Activated CD4-positive, alpha-beta T cell treated with anti-CD3 and anti-CD28 coated beads, Interleukin-2, amount 50 U/mL, for 1 hour (primary cell): ENCODE data around the gene ZMPSTE24.
A peak's percentile ranks its signal among the peaks of the same experiment; 100 is the strongest.
"Not testable (repeated sequence)": the region's sequence is repeated elsewhere in the genome, so short reads cannot be mapped to it uniquely, and the experiment has no call there.

ENCODE experiments used
- DNase-seq: peaks from one replicate; pipeline ENCODE4 v3.0.0-alpha.2; 2020

The ZMPSTE24 gene

GRCh38 chr1:40257688-40258444 is at the start of gene ZMPSTE24:
ZMPSTE24 (plus strand) TSS chr1:40258236; CDS start chr1:40258272, 36 bp downstream.
- DNase-seq: peak; percentile 94

GRCh38 chr1:40210511-40211204 is 47.4 kb upstream of the ZMPSTE24 start:
- DNase-seq: no peak

GRCh38 chr1:40218333-40218732 is 39.7 kb upstream of the ZMPSTE24 start:
- no peak for DNase-seq

DNA sequence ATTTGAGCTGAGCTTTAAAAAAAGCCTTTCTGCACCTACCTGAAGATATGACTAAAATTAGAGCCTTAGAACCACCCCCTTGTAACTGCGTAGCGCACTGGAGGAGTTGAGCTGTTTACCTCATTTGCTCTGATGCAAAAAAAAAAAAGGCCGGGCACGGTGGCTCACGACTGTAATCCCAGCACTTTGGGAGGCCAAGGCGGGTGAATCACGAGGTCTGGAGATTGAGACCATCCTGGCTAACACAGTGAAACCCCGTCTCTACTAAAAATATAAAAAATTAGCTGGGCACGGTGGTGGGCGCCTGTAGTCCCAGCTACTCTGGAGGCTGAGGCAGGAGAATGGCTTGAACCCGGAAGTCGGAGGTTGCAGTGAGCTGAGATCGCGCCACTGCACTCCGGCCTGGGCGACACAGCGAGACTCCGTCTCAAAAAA is 36.5 kb upstream of the ZMPSTE24 start:
- DNase-seq: not testable (repeated sequence)

DNA sequence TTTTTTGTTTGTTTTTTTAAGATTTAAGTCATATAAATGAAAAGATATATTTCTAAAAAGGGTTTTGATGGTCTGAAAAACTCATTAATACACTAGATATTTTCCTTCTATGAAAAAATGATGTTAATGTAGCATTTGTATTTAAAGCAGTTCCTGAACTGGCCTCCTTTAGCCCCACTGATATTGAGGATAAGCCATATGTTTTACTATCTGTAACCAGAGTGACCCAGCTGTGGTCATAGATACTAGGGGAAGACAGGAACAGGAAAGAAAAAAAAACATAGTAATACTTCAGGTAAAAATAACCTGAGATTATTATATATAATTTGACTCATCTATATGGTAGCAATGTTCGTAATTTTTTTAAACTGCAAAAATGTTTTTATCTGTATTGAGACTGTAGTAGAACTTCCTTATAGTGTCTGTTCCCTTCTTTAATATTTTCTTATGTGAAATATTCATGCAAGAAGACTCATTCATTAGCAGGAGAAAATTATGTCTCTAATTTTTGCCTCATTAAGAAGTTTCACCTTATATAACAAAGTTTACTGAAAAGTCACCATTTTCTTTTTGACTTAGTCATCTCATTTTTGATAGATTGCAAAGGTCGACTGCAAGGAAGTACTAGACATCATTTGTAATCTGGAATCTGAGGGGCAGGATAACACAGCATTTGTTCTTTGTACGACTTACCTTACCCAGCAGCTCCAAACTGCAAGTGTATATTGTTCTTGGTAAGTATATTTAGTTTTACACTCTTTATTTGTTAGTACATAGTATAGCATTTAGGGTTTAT is 35.9 kb upstream of the ZMPSTE24 start:
- DNase-seq: no peak

- no peak for DNase-seq
Measured at GRCh38 chr1:40224040-40224439, 34.0 kb upstream of the ZMPSTE24 start.

GRCh38 chr1:40226192-40226591 is 31.8 kb upstream of the ZMPSTE24 start:
- no peak for DNase-seq

DNA sequence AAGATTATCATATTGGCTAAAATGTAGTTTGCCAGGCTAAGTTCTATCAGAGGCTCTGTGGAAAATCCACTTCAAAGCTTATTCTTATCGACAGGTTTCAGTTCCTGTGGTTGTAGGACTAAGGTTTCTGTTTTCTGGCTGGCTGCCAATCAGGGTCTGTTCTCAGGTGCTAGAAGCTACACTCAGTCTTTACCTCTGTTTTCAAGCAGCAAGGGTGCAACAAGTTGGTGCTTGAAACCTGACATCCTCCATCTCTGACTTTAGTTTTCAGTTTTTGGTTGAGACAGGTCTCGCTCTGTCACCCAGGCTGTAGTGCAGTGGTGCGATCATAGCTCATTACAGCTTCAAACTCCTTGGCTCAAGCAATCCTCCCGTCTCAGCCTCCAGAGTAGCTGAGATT is 25.6 kb upstream of the ZMPSTE24 start:
- peak; percentile 46 for DNase-seq

DNA sequence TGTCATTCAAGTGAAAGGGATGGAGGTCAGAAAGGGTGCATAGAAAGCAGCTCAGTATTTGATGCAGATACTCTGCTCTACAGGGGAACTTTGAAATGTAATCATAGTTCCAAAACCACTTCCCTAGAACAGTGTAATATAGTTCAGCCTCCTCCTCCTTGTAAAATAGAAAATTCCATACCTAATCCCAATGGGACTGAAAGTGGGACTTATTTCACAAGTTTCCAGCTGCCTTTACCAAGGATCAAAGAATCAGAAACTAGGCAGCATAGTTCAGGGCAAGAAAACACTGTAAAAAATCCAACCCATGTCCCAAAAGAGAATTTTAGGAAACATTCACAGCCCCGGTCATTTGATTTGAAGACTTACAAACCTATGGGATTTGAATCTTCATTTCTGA is 18.4 kb upstream of the ZMPSTE24 start:
- DNase-seq: no peak

GRCh38 chr1:40240390-40240789 is 17.6 kb upstream of the ZMPSTE24 start:
- no peak for DNase-seq

- DNase-seq: no peak
Measured at GRCh38 chr1:40241362-40241761, 16.7 kb upstream of the ZMPSTE24 start.

DNA sequence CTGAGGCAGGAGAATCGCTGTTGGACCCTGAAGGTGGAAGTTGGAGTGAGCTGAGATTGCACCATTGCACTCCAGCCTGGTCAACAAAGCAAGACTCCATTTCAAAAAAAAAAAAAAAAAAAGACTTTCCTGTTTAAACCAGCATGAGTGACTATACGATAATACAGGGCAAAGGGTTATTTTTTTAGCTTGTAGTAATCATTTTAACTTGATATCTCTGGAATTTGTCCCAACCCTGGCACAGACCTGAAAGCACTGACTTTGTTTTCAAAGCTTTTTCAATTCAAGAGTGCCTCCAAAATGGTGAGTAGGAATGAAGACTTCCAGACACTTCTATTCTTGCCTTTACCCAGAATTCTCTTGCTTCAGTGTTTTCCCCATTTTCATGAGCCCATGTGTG is 14.7 kb upstream of the ZMPSTE24 start:
- DNase-seq: no peak

GRCh38 chr1:40244138-40244744 is 13.8 kb upstream of the ZMPSTE24 start:
- DNase-seq: no peak

DNA sequence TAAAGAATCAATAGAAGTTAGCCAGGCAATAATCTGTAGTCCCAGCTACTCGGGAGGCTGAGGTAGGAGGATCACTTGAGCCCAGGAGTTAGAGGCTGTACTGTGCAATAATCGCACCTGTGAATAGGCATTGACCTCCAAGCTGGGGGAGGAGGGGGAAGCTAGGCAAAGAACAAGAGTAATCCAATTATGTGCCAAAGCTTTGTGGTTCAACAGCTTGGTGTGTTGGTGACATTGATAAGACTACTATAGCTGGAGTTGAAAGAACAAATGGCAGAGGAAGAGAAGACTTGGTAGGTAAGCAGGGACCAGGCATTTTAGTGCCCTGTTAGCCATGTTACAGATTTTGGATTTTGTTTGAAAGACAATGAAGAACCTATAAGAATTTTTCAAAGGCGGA is 12.3 kb upstream of the ZMPSTE24 start:
- no peak for DNase-seq

DNA sequence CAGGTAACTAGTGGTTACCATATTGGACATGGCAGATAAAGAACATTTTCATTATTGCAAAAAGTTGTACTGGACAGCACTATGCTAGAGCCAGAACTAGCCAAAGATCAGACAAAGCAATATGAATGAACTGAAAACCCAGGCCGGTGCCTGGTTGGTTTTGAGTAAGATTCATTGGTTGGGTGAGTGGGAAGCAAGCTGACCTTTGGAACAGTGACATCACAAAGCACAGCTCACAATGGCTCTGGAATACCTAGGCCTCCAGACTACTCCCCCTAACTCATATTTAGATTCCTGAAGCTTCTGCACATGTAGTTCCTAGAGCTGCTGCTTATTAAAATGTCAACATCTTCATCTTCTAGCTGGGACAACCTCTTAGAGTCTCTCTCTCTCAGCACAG is 10.4 kb upstream of the ZMPSTE24 start, which contains the start of gene TMCO2:
TSS of gene TMCO2 (plus strand) at position 283 of the 400 bp plus-strand sequence. CDS start at position 340, 57 bp downstream.
- no peak for DNase-seq

DNA sequence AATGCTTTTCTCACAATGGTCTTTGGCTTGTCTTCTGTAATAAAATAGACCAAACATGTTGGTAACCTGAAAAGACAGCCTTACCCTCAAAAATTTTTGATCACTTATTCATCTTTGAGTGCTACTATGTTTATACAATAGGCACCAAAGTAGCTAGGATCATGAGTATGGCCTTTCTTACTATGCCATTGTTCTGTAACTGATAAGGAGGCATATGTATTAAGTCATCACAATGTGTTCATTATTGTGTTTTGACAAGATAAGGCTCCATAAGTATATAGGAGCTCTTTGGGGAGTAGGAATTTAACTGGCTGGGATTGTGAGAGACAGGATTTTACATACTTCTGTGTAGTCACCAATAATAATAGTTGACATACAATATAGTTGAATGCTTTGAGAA is 9.6 kb upstream of the ZMPSTE24 start:
- no peak for DNase-seq

DNA sequence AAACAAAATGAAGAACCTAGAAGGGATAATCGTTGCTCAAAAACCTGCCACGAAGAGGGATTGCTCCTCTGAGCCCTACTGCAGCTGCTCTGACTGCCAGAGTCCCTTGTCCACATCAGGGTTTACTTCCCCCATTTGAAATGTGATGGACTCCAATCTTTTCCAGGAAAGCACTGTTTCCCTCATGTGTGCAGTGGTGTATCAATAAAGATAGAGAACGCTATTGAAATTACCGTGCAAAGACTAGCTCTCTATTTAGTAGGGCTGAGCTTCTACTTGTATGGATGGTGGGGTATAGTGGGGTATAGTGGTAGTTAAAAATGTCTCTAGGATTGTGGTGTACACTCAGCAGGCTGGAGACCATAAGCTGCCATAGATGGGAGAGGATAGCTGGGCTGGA is 6.6 kb upstream of the ZMPSTE24 start:
- no peak for DNase-seq

DNA sequence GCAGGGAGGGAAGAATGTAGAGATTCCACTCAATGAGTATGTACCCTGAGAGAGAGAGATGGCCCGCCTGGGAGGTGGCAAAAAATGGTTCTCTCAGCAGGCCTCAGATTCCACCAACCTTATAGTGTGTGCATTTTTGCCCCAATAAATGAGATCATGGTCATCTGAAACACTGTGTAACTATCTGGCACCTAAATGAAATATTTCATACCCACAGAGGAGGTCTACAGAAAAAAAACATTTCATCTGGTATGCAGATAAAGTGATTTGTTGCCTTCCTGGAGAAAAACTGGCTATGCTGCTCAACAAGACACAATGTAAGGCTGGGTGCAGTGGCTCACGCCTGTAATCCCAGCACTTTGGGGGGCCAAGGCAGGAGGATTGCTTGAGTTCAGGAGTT is 5.4 kb upstream of the ZMPSTE24 start:
- no peak for DNase-seq

- DNase-seq: no peak
Measured at GRCh38 chr1:40255231-40255630, 2.8 kb upstream of the ZMPSTE24 start.

DNA sequence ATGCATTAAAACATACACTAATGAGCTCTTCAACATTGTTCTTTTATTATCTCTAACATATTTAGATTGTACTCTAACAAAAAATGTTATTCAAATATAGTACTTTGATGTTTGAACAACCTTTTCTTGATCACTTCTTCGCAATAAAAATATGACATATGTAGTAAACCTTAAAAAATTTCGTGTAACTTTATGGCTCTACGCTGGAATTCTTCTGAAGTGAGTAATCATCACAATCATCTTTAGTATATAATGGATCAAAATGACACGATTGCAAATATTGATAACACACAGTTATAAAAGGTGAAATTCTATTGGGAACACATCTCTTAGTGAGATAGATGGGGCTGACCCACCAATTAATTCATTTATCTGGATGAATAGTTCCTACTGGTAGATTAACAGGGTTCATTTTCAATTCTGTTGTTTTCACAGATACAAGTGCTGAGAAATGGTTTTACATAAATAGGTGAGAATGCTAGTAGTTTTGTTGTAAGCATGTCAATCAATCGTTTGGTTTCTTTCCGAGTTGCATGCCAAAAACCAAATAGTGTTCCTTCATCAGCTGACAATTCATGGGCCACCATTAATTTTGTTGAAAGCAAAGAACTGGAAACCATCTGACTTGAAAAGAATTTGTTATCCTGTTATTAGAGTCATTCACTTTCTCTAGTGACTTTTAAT is 1.5 kb upstream of the ZMPSTE24 start:
- no peak for DNase-seq

- no peak for DNase-seq
Measured at GRCh38 chr1:40257313-40257687, 736 bp upstream of the ZMPSTE24 start.

- DNase-seq: no peak
Measured at GRCh38 chr1:40258445-40258769, 371 bp downstream of the ZMPSTE24 start.

DNA sequence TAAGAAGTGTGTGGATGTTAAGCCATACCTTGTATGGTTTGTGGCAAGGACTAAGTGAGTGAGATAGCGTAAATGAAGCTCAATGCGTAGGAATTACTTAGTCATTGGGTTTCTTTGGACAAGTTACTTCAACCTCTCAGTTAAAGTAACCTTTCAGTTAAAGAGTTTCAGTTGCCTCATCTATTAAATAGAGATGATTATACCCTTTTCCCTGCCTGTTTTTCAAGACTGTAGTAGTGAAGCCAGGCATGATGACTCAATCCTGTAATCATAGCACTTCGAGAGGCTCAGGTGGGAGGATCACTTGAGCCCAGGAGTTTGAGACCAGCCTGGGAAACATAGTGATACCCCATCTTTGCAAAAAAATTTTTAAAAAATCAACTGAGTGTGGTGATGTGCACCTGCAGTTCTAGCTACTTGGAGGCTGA is 6.3 kb downstream of the ZMPSTE24 start:
- DNase-seq: no peak
